Stimulated activated CD4-positive, alpha-beta T cell treated with anti-CD3 and anti-CD28 coated beads, Interleukin-4, amount 100 ng/mL, for 1 hour (primary cell): Measurements from ENCODE around the gene UCP3.

Experiments used
- DNase-seq: peaks from one replicate; pipeline ENCODE4 v3.0.0-alpha.2; 2020

The UCP3 gene

DNA sequence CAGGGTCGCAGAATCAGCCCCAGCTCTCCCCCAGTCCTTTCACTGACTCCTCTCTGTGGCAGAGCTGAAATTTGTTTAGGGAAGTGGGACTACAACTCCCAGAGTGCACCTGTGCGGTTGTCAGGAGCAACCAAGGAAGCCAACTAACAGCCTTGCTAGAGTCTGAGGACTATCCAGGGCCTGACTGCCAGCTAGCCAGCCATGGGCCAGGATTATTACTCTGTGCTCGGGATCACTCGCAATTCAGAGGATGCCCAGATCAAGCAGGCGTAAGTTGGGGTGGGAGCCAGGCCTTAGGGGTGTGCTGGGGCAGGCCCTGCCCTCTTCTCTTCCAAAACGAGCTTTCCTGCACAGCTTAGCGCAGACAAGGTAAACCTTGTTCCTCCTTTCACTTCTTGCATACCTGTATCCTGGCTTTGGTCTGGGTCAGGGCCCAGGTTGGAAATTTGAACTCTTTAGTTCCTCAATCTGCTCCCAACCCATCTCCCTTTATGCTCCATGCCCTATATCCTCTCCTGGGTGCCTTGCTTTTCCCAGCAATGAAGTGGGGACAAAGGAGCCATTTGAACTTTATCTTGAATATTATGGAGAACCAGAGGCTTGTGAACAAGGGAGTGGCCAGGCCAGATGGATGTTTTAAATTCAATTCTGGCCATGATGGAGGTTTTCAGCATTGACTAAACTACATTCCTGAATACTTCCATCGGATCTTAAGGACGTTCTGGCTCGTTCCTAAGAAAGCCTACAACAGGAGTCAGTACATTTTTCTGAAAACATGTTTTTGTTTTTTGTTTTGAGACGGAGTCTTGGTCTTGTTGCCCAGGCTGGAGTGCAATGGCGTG, 57.8 kb downstream of the UCP3 start, which contains the start of gene DNAJB13:
DNAJB13 (plus strand) TSS at position 158 of the 842 bp plus-strand sequence; CDS start at position 202, 44 bp downstream.
- DNase-seq: no peak
